Testis (tissue), 3 donors: ENCODE measurements around the gene MAST4. TPM values are rescaled to one million over a fixed set of nuclear protein-coding genes. Genes with fewer than 3 reads are reported as not detected.
A peak's percentile ranks its signal among the peaks of the same experiment; 100 is the strongest.

ENCODE experiments used
- DNase-seq: peaks from one replicate; pipeline ENCODE4 v3.0.0-alpha.2; 2019
- H3K27ac ChIP-seq, 2 donors: fragments of 200-600 bp; sonication (generic); one replicate each; pipeline ENCODE4 v1.5.1; 2019
- H3K27me3 ChIP-seq: fragments of 200-600 bp; sonication (generic); one replicate; pipeline ENCODE4 v1.5.1; 2019
- H3K36me3 ChIP-seq: fragments of 200-600 bp; sonication (generic); one replicate; pipeline ENCODE4 v1.5.1; 2017; ENCODE audit warnings: low read depth; ENCODE audit errors: missing control alignments
- H3K4me1 ChIP-seq: fragments of 200-600 bp; sonication (generic); one replicate; pipeline ENCODE4 v1.5.1; 2019
- H3K4me3 ChIP-seq, 2 donors: fragments of 200-600 bp; sonication (generic); one replicate each; pipeline ENCODE4 v1.5.1; 2017 to 2019
- H3K9me3 ChIP-seq: fragments of 200-600 bp; sonication (generic); one replicate; pipeline ENCODE4 v1.5.1; 2017
- CTCF ChIP-seq, 3 experiments: fragments of 450-650 bp in 2 of 3; fragments of 200-600 bp in 1 of 3; sonication (generic) in 1 of 3; IDR thresholded peaks; one replicate each; pipeline ENCODE4 v1.5.1; 2016 to 2019; ENCODE audit warnings: antibody characterized with exemption in 3 of 3, mild to moderate bottlenecking in 2 of 3, moderate library complexity in 1 of 3
- POLR2A ChIP-seq: fragments of 450-650 bp; IDR thresholded peaks from one replicate; pipeline ENCODE4 v1.6.1; 2017; ENCODE audit warnings: antibody characterized with exemption, mild to moderate bottlenecking, moderate library complexity
- WGBS, 2 donors: methylation state at CpG; one replicate each; pipeline ENCODE4 v1.1.5; 2018; 5-methylcytosine and 5-hydroxymethylcytosine counted together
- intact Hi-C: fragments of 100-400 bp; cut with DNase I; formaldehyde crosslinking; loops from one replicate; pipeline ENCODE4 v1.15.1; 2023; ENCODE audit warnings: low total_unique reads
- polyA plus RNA-seq: library from polyadenylated mRNA; stranded (reverse); fragments of 350-450 nt; fragmentation: Illumina TruSeq; extraction: RNeasy Lipid Tissue Mini Kit (QIAGEN cat#74804); gene quantifications from one replicate; pipeline ENCODE4 v1.2.3, GENCODE V29; 2014; ENCODE audit warnings: low read depth, low replicate concordance; ENCODE audit not compliant: insufficient read depth
- total RNA-seq, 2 donors: library from RNA; depleted of rRNA; stranded (reverse); fragments of >200 nt; gene quantifications; one replicate each; pipeline ENCODE4 v1.2.3, GENCODE V29; 2016

MAST4 gene
- total and polyA plus RNA-seq, 3 donors from 2014 or later: 27.2 to 56.4 (median 51.4) TPM

GRCh38 chr5:66739951-66740350 is 143.8 kb downstream of the MAST4 start:
- H3K27ac ChIP-seq: no peak overlapping the region
- intact Hi-C loops: no loop called here
- H3K36me3 ChIP-seq: no peaks in the 10 kb centered on the region
- WGBS, 2 donors: 48 to 55% methylated on average over 3 of the region's 3 CpGs
- peaks cover 3% of the 10 kb centered on the region for H3K4me1 ChIP-seq
- H3K9me3 ChIP-seq: no peaks in the 10 kb centered on the region
- H3K27me3 ChIP-seq: no peaks in the 10 kb centered on the region
- TF ChIP-seq POLR2A (no peak), CTCF (IDR thresholded peaks at IDR 0.05) (no peak)
- no peak overlapping the region for H3K4me3 ChIP-seq
- DNase-seq: no peak

DNA sequence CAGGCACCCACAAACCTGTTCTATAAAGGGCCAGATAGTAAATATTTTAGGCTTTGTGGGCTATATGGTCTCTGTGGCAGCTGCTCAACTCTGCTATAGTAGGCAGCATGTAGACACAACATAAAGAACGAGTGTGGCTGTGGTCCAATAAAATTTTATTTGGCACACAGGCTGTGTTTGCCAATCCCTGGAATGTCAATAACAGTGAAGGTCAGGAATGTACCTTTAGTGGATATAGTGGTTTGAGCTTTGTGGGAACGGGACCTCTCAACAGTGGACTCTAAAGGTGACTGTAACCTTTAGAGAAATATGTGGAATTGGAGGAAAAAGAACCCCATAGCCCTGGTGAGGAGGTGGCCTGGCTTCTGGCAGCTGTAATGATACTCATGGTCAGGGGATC is 145.2 kb downstream of the MAST4 start:
- no peak overlapping the region for H3K27ac ChIP-seq
- H3K9me3 ChIP-seq: no peaks in the 10 kb centered on the region
- no peak overlapping the region for H3K4me3 ChIP-seq
- no peak for DNase-seq
- peaks cover 3% of the 10 kb centered on the region for H3K4me1 ChIP-seq
- no peaks in the 10 kb centered on the region for H3K36me3 ChIP-seq
- H3K27me3 ChIP-seq: no peaks in the 10 kb centered on the region
- TF ChIP-seq POLR2A (no peak), CTCF (IDR thresholded peaks at IDR 0.05) (no peak)
- 83 to 91% methylated on average over 2 of the region's 2 CpGs for WGBS, 2 donors
- intact Hi-C loops: no loop called here

DNA sequence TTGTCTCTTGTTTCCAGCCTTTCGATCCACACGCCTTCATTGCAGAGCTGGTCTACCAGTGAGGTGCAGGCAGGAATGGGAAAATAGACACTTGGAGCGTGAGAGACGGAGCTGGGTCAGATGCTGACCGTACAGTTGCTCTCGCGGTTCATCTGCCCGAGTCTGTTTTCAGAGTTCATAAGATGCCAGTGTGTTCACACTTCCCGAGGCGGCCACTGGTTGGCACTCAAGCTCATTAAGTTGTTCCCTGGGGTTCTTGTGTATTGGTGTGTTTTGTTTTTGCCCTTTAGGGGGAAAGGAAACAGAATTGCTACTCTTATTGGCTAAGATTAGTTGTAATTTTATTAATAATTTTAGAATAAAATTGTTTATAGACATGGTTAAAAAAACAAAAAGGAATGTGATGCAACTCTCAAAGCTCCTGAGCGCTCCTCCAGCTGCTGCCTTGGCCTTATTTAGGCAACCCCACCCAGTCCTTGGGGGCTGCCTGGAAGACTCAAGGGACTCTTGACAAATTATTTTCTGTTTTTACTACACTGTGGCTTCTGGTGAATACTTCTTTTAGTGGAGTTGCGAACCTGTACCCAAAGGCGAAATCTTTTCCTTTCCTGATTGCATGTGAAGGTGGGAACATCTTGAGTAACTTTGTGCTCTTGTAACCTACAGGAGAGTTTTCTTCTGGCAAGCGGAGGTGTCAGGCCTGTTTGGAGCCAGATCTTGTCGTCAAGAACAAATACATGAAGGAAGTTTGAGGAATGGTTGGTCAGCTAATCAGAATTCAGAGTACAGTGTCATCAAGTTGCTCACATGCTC is 146.1 kb downstream of the MAST4 start:
- intact Hi-C loops: no loop called here
- Histone ChIP-seq H3K27ac (no peak overlapping the region), H3K9me3 (no peaks in the 10 kb centered on the region), H3K27me3 (no peaks in the 10 kb centered on the region), H3K4me1 (peaks cover 3% of the 10 kb centered on the region), H3K36me3 (no peaks in the 10 kb centered on the region), H3K4me3 (no peak overlapping the region)
- peak; percentile 54 for DNase-seq
- WGBS, 2 donors: 76 to 77% methylated on average over 15 of the region's 15 CpGs
- TF ChIP-seq POLR2A (no peak), CTCF (IDR thresholded peaks at IDR 0.05) (peak in 1 of 3 experiments; percentile 19)

- Histone ChIP-seq H3K27ac (no peak overlapping the region), H3K36me3 (no peaks in the 10 kb centered on the region), H3K4me3 (no peak overlapping the region), H3K4me1 (peaks cover 3% of the 10 kb centered on the region), H3K27me3 (no peaks in the 10 kb centered on the region), H3K9me3 (no peaks in the 10 kb centered on the region)
- intact Hi-C loops: no loop called here
- 68 to 78% methylated on average over 5 of the region's 5 CpGs for WGBS, 2 donors
- no peak for TF ChIP-seq POLR2A
- TF ChIP-seq CTCF (IDR thresholded peaks at IDR 0.05): no peak
- no peak for DNase-seq
These were observed 146.7 kb downstream of the MAST4 start for GRCh38 chr5:66742896-66743247.

DNA sequence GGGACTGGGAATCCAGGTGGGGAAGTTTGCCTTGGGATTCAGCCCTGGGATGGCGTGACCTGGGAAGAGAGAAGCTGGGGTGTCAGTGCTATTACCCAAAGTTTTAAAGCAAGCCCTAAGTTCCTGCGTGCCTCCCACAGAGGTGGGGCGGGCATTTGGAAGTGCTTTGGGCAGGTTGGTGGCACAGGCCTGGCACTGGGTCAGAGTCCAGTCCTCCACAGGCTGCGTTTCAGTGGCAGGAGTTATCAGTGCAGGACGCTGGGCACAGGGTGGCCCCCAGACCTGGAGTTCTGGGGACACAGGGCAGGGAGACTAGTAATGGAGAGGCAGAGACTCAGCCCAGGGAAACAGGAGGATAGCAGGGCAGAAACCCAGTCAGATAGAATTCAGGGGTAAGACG is 147.2 kb downstream of the MAST4 start:
- Histone ChIP-seq H3K27me3 (no peaks in the 10 kb centered on the region), H3K36me3 (no peaks in the 10 kb centered on the region), H3K4me3 (no peak overlapping the region), H3K9me3 (no peaks in the 10 kb centered on the region), H3K4me1 (peaks cover 3% of the 10 kb centered on the region), H3K27ac (no peak overlapping the region)
- intact Hi-C loops: no loop called here
- TF ChIP-seq POLR2A (no peak), CTCF (IDR thresholded peaks at IDR 0.05) (no peak)
- no peak for DNase-seq
- 94 to 95% methylated on average over 6 of the region's 6 CpGs for WGBS, 2 donors
